HG02885 (cell line): ENCODE results near the gene CCDC51.
A peak's percentile ranks its signal among the peaks of the same experiment; 100 is the strongest.
"Not testable (repeated sequence)": the region's sequence is repeated elsewhere in the genome, so short reads cannot be mapped to it uniquely, and the experiment has no call there.

Source experiments
- ATAC-seq: cut with Tn5 transposase; IDR thresholded peaks from one replicate; pipeline ENCODE4 v1.9.1; 2021; ENCODE audit warnings: mild to moderate bottlenecking; ENCODE audit not compliant: unreplicated experiment, poor library complexity

CCDC51 gene

DNA sequence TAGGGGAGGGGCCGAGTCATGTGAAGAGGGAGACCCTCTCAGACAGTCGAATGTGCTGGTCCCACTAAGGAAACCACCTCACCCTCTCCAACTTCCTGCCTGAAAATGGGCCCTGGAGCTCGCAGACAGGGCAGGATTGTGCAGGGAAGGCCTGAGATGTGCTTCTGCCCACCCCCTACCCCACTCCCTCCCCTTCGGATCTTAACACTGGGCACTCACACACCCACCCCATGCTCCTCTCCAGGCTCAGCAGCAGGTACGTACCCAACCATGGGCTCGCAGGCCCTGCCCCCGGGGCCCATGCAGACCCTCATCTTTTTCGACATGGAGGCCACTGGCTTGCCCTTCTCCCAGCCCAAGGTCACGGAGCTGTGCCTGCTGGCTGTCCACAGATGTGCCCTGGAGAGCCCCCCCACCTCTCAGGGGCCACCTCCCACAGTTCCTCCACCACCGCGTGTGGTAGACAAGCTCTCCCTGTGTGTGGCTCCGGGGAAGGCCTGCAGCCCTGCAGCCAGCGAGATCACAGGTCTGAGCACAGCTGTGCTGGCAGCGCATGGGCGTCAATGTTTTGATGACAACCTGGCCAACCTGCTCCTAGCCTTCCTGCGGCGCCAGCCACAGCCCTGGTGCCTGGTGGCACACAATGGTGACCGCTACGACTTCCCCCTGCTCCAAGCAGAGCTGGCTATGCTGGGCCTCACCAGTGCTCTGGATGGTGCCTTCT is 26.6 kb upstream of the CCDC51 start:
- peak; percentile 15 for ATAC-seq

DNA sequence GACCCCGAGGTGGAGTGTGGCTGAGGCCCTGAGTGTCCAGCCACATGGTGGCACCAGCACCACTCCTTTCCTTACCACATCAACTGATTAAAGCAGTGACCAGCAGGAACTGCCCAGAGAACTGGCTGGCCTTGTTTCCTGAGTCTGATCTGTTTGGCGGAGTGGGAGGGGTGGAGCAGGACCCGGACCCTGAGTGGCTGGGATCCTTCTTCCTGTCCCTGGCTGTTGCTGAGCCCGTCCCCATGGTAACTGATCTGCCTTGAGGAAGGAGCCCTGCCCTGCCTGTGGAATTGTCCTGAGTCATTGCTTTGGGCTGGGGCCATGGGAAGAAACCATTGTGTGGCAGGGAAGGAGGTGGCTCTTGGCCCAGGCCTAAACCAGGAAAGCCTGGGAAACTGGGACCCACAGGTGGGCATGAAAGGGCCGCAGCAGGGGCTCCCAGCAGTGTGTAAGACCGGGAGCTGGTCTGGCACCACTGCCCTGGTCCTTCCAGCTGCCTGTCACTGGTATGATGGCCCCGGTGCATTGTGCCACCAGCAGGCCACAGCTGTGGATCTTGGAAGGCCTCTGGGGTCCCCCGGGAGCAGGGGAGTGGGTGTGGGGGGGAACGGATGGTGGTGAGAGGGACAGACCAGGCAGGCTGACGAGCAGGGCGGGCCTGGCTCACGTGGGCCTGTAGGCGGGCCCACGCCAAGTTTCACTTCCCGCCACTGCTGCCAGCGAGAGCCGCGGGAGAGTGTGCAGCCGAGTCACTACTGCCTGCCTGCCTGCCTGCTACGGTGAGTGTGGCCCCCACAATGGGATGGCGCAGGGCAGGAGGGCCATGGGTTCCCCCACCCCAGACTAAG is 25.8 kb upstream of the CCDC51 start:
- ATAC-seq = peak; percentile 85

GRCh38 chr3:48465237-48465530 is 25.3 kb upstream of the CCDC51 start:
- ATAC-seq = no peak

GRCh38 chr3:48464713-48465221 is 24.8 kb upstream of the CCDC51 start:
- ATAC-seq = no peak

DNA sequence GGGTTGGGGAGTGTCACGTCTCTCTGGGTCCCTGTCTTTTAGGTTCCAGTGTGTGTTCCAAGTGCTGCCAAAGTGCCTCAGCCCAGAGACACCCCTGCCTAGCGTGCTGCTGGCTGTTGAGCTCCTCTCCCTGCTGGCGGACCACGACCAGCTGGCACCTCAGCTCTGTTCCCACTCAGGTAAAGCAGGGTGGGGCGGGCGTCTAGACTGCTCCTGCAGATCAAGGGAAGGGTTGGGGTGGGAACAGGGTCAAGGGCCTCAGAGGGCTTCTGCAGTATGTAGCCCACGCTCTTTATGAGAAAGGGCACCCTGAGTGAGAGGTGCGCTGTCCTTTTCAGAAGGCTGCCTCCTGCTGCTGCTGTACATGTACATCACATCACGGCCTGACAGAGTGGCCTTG is 23.8 kb upstream of the CCDC51 start:
- no peak for ATAC-seq

DNA sequence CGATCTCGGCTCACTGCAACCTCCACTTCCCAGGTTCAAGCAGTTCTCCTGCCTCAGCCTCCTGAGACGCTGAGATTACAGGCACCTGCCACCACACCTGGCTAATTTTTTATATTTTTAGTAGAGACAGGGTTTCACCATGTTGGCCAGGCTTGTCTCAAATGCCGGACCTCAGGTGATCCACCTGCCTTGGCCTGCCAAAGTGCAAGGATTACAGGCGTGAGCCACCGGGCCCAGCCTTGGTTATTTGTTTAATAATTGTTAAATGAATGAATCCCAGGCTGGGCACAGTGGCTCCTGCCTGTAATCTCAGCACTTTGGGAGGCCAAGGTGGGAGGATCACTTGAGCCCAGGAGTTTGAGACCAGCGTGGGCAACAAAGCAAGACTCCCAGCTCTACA is 21.8 kb upstream of the CCDC51 start:
- ATAC-seq = not testable (repeated sequence)

DNA sequence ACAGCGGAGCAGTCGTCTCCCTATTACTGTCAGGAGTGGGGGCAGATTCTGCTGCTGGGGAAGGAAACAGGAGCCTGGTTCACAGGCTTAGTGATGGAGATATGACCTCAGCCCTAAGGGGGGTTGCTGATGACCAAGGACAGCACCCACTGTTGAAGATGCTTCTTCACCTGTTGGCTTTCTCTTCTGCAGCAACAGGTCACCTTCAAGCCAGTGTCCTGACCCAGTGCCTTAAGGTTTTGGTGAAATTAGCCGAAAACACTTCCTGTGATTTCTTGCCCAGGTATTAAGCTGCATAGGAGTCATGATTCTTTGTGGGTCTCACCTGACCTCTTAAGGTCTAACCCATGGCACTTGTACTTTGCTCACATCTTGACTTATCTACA is 20.6 kb upstream of the CCDC51 start:
- ATAC-seq = no peak

DNA sequence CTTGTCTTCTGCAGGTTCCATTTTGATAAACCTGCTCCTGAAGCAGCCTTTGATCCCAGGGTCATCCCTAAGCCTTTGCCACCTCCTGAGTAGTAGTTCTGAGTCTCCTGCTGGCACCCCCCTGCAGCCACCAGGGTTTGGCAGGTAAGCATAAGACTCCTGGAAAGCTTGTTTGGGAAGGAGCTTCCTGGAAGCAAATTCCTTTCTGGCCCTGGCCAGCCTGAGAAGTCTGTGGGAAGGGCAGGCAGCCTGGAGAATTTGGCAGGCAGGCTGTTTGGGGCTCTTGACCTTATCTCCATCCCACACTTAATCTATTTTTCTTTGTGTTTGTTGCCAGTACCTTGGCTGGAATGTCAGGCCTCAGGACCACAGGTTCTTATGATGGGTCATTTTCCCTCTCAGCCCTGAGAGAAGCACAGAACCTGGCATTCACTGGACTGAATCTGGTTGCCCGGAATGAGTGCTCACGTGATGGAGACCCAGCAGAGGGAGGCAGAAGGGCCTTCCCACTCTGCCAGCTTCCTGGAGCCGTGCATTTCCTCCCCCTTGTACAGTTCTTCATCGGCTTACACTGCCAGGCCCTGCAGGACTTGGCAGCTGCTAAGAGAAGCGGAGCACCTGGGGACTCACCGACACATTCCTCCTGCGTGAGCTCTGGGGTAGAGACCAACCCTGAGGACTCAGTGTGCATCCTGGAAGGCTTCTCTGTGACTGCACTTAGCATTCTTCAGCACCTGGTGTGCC is 20.0 kb upstream of the CCDC51 start:
- ATAC-seq = no peak

DNA sequence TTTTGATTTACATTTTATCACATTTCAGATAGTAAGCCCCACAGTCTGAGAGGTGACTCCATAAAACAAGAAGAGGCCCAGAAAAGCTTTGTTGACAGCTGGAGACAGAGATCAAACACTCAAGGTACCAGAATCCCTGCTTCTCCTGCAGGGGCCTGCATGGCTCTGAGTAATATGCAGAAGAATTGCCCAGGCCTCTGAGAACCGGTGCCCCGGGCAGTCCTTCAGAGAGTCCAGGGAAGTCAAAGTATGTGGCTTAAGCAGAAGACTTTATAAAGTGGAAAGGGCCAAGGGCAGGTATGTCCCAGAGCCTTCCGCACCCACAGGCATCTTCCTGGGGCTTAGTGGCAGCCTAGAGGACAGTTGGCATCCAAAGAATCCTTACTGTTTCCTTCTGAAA is 19.4 kb upstream of the CCDC51 start:
- no peak for ATAC-seq

- no peak for ATAC-seq
These were observed 16.5 kb upstream of the CCDC51 start for GRCh38 chr3:48456456-48456855.

GRCh38 chr3:48451270-48451669 is 11.4 kb upstream of the CCDC51 start:
- no peak for ATAC-seq

DNA sequence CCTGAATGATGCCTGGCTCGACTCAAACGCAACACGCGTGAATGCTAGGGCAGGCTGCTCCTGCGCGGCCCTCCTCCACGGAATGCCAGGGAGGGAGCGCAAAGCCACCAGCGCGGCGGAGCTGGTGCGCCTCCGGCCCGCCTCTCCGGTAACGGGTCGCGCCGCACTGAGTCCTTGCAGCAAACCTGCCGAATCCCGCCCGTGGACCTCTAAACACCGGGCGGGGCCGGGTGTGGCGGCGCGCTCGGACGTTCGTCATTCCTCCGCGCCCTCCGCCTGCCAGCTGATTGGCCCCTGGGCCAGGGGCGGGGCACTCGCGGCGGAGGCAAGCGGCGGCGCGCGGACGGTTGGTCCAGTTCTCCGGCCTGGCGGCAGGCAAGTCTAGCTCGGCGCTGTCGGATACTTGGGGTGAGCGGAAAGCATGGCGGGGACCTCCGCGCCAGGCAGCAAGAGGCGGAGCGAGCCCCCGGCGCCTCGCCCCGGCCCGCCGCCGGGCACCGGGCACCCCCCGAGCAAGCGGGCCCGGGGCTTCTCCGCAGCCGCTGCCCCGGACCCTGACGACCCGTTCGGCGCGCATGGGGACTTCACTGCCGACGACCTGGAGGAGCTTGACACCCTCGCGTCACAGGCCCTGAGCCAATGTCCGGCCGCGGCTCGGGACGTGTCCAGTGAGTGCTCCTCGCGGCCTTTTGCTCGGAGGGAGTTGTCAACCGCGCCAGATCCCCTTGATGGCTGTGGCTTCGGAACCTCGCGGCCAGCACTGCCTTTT is 6.7 kb upstream of the CCDC51 start, which contains the start of gene ATRIP:
Gene ATRIP, plus strand, starts transcription at position 313 of the 769 bp plus-strand sequence. Its CDS starts 109 bp downstream, at position 422.
- peak; percentile 92 for ATAC-seq

DNA sequence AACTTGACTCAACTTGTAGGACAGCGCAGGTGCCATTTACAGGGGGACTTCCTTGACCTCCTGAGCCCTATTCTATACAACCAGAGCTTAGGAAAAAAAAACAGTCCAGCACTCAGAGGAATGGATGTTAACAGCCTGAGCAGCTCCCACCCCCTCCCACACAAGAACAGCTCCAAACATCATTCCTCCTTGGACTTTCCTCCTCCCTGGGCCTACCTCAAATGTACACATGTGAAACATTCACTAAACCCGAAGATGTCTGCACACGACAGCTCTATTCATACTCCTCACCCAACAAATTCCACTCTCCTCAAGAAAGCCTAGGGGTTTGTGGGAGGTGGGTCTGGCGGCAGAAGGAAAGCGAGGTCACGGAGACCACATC is 6.1 kb upstream of the CCDC51 start:
- no peak for ATAC-seq

DNA sequence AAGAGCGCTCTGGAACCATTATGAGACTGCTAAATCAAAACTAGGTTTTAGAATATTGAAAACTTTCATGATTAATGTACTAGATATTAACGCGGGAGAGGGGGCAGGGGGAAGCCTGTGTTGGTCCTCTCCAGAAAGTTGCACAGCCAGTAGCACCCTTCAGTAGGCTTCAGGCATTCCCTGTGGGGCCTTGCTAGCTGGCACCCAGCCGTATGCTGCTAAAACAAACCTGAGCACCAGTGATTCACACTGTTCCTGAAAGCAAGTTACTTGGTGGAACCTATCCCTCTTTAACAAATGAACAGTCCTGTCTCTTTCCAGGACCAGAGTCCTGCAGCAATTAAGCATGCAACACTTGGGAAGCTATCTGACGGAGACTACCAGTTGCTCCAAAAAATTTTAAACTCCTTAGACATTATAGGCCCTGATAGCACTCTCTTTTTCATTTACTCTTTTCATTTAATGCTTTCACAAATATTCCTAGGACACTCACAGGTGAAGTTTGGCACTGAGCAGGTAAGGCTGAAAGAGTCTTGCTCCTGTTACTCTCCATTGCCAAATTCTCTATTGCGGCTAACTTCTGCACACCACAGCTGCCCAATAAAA is 5.5 kb upstream of the CCDC51 start:
- no peak for ATAC-seq

- no peak for ATAC-seq
These were observed 2.0 kb upstream of the CCDC51 start for GRCh38 chr3:48441940-48442339.

DNA sequence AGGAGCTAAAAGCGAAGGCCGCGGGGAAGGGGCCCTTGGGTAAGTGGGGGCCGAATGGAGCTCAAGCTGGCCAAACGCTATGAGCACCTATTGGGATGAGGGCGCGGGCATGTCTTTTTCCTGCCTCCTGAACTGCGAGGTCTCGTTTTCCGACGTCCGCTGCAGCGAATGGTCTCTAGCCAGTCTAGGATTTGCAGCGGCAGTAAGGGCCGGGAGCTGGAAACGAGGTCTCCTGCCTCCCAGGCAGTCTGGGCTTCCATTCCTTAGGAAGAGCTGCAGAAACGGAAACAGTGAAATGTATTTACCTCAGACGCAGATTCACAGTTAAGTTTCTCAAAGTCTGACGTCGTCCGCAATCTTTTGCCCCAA is 655 bp upstream of the CCDC51 start:
- no peak for ATAC-seq

DNA sequence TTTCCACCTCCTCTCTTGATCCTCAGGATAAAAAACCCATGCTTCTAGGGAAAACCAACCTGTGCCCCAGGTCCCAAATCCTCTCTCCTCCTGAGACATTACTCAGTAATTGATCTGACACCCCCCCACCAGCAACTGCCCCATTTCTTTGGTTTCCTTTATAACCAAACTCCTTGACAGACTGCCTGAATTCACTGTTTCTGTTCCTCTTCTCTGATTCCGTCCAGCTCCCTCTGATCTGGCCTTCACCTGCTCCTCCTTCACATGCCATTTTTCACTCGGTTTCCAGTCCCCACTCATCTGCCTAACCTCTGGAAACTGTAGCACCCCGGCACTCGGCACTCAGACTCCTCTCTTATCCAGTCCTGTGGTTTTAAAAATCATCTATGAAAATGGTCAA is 2.1 kb downstream of the CCDC51 start:
- no peak for ATAC-seq

DNA sequence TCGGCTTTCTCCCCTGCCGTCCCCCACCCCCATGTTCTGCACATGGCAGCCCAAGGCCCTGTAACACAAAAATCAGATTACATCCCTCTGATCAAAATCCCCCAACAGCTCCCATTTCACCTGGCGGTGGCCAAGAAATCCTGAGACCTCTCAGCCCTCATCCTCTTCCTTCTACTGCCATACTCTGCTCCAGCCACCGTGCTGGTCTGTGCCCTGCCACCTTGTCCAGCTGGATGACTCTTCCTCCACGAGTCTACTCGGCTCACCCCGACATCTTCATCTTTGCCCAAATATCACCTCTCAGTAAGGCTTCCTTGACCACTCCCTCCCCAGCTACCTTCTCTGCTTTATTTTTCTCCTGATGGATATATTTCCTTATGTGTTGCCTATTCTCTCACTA is 3.1 kb downstream of the CCDC51 start:
- no peak for ATAC-seq

DNA sequence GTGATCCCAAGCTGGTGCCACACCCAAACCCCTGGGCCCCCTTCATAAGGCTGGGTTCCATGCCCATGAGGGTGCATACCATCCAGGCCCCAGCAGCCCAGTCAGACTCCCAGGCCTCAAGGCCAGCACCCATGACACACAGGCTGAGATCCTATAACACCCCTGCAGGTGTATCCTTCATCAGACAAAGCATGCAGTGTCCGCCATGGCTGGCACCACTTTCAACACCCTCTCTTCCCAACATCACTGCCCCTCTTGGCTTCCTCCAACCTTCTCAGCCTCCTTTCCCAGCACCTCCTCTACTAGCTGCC is 3.5 kb downstream of the CCDC51 start:
- no peak for ATAC-seq
